ENCODE data around the gene NHERF1. TPM values are rescaled to one million over a fixed set of nuclear protein-coding genes. Genes with fewer than 3 reads are reported as not detected.

NHERF1 gene
- total and polyA plus RNA-seq, 2 of the 13 experiments (the other 11 are each of a cell fraction or from before 2014, with no cell fraction given) = 169 to 269 TPM

DNA sequence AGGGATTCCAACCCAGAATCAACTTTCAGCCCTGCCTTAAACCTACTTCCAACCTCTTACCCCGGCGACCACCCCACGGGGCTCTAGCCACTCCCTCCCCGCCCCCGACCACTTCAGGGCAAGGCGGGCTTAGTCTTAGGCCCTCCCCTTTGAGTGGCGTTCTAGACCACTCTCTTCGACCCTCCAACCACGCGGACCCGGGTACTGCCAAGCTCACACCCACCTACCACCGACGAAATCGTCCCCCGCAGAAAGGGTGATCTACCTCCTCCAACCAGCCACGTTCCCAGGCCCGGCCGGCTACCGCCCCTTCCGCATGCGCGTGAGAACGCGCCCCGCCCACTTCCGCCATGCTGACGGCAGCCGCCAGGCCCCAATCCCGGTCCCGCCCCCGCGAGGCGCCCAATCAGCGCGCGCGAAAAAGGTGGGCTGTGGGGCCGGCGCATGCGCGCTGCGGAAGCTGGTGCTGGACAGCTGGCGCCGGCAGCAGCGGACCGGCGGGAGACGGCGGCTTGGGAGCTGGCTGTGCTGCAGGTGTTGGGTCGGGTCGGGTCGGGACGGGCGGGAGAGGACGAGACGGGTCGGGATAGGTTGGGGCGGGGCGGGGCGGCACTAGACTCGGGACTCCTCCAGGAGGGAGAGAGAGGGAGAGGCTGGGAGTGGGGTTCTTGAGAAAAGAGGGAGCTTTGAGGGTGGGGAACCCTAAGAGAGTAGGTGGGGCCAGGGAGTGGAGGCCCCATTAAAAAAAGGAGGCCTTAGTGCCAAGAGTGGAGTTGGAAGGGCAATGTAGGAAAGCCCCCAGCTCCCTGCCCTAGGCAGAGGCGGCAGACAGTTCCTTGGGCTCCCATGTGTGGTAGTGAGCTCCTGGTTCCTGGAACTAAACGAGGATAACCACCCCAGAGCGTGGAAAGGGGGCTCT is 27.9 kb downstream of the NHERF1 start, which contains the start of gene NAT9 (continued):
- TF ChIP-seq, protein P1, sequence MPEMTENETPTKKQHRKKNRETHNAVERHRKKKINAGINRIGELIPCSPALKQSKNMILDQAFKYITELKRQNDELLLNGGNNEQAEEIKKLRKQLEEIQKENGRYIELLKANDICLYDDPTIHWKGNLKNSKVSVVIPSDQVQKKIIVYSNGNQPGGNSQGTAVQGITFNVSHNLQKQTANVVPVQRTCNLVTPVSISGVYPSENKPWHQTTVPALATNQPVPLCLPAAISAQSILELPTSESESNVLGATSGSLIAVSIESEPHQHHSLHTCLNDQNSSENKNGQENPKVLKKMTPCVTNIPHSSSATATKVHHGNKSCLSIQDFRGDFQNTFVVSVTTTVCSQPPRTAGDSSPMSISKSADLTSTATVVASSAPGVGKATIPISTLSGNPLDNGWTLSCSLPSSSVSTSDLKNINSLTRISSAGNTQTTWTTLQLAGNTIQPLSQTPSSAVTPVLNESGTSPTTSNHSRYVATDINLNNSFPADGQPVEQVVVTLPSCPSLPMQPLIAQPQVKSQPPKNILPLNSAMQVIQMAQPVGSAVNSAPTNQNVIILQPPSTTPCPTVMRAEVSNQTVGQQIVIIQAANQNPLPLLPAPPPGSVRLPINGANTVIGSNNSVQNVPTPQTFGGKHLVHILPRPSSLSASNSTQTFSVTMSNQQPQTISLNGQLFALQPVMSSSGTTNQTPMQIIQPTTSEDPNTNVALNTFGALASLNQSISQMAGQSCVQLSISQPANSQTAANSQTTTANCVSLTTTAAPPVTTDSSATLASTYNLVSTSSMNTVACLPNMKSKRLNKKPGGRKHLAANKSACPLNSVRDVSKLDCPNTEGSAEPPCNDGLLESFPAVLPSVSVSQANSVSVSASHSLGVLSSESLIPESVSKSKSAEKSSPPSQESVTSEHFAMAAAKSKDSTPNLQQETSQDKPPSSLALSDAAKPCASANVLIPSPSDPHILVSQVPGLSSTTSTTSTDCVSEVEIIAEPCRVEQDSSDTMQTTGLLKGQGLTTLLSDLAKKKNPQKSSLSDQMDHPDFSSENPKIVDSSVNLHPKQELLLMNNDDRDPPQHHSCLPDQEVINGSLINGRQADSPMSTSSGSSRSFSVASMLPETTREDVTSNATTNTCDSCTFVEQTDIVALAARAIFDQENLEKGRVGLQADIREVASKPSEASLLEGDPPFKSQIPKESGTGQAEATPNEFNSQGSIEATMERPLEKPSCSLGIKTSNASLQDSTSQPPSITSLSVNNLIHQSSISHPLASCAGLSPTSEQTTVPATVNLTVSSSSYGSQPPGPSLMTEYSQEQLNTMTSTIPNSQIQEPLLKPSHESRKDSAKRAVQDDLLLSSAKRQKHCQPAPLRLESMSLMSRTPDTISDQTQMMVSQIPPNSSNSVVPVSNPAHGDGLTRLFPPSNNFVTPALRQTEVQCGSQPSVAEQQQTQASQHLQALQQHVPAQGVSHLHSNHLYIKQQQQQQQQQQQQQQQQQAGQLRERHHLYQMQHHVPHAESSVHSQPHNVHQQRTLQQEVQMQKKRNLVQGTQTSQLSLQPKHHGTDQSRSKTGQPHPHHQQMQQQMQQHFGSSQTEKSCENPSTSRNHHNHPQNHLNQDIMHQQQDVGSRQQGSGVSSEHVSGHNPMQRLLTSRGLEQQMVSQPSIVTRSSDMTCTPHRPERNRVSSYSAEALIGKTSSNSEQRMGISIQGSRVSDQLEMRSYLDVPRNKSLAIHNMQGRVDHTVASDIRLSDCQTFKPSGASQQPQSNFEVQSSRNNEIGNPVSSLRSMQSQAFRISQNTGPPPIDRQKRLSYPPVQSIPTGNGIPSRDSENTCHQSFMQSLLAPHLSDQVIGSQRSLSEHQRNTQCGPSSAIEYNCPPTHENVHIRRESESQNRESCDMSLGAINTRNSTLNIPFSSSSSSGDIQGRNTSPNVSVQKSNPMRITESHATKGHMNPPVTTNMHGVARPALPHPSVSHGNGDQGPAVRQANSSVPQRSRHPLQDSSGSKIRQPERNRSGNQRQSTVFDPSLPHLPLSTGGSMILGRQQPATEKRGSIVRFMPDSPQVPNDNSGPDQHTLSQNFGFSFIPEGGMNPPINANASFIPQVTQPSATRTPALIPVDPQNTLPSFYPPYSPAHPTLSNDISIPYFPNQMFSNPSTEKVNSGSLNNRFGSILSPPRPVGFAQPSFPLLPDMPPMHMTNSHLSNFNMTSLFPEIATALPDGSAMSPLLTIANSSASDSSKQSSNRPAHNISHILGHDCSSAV (CRISPR knock-in tag; IDR thresholded peaks at IDR 0.05; ENCODE audit: borderline replicate concordance) = no peak
- TF ChIP-seq ZNF879 (CRISPR knock-in tag; IDR thresholded peaks at IDR 0.05) (no peak), KLF16 (CRISPR knock-in tag; IDR thresholded peaks at IDR 0.05) (peak in 1 of 2 experiments; percentile 97; a peak in 2 of 4 replicates), HDAC1 (CRISPR knock-in tag; IDR thresholded peaks at IDR 0.05) (peak; percentile 99), ZNF441 (CRISPR knock-in tag; IDR thresholded peaks at IDR 0.05; ENCODE audit: borderline replicate concordance) (peak; percentile 78; the same call in 1 of the 2 replicates), MXD4 (CRISPR knock-in tag; IDR thresholded peaks at IDR 0.05) (peak; percentile 99), ZSCAN29 (CRISPR knock-in tag; conservative IDR thresholded peaks at IDR 0.05) (no peak), IRX3 (CRISPR knock-in tag; IDR thresholded peaks at IDR 0.05; ENCODE audit: borderline replicate concordance, low read depth) (no peak; the same call in 1 of the 2 replicates), SMAD9 (CRISPR knock-in tag; IDR thresholded peaks at IDR 0.05) (no peak), BRD4 (CRISPR knock-in tag; IDR thresholded peaks at IDR 0.05) (no peak), MYNN (CRISPR knock-in tag; IDR thresholded peaks at IDR 0.05; ENCODE audit: low read depth) (no peak), RFX5 (IDR thresholded peaks at IDR 0.05; ENCODE audit: low read depth, low read length) (peak; percentile 24; the same call in 1 of the 2 replicates), ZBTB42 (CRISPR knock-in tag; IDR thresholded peaks at IDR 0.05) (peak; percentile 35; the same call in 1 of the 2 replicates), RBM22 (optimal IDR thresholded peaks at IDR 0.05; ENCODE audit: low read length) (no peak)
- TF ChIP-seq, protein P2, sequence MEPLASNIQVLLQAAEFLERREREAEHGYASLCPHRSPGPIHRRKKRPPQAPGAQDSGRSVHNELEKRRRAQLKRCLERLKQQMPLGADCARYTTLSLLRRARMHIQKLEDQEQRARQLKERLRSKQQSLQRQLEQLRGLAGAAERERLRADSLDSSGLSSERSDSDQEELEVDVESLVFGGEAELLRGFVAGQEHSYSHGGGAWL (CRISPR knock-in tag; IDR thresholded peaks at IDR 0.05) = peak; percentile 88
- TF ChIP-seq, protein P3, sequence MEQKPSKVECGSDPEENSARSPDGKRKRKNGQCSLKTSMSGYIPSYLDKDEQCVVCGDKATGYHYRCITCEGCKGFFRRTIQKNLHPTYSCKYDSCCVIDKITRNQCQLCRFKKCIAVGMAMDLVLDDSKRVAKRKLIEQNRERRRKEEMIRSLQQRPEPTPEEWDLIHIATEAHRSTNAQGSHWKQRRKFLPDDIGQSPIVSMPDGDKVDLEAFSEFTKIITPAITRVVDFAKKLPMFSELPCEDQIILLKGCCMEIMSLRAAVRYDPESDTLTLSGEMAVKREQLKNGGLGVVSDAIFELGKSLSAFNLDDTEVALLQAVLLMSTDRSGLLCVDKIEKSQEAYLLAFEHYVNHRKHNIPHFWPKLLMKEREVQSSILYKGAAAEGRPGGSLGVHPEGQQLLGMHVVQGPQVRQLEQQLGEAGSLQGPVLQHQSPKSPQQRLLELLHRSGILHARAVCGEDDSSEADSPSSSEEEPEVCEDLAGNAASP (CRISPR knock-in tag; IDR thresholded peaks at IDR 0.05; ENCODE audit: borderline replicate concordance) = no peak; the same call in 1 of the 2 replicates
- TF ChIP-seq, protein P4, sequence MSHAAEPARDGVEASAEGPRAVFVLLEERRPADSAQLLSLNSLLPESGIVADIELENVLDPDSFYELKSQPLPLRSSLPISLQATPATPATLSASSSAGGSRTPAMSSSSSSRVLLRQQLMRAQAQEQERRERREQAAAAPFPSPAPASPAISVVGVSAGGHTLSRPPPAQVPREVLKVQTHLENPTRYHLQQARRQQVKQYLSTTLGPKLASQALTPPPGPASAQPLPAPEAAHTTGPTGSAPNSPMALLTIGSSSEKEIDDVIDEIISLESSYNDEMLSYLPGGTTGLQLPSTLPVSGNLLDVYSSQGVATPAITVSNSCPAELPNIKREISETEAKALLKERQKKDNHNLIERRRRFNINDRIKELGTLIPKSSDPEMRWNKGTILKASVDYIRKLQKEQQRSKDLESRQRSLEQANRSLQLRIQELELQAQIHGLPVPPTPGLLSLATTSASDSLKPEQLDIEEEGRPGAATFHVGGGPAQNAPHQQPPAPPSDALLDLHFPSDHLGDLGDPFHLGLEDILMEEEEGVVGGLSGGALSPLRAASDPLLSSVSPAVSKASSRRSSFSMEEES (CRISPR knock-in tag; IDR thresholded peaks at IDR 0.05) = peak; percentile 81
